HG03064 (cell line): ENCODE results near the gene AGAP1.

Experiments
- ATAC-seq: cut with Tn5 transposase; IDR thresholded peaks from one replicate; pipeline ENCODE4 v1.9.1; 2021; ENCODE audit warnings: low read depth; ENCODE audit not compliant: unreplicated experiment

The AGAP1 gene

GRCh38 chr2:235486729-235487128 is 7.1 kb upstream of the AGAP1 start:
- no peak for ATAC-seq

- no peak for ATAC-seq
Measured at GRCh38 chr2:235489897-235490296, 3.9 kb upstream of the AGAP1 start.

GRCh38 chr2:235492850-235493344 is 946 bp upstream of the AGAP1 start:
- ATAC-seq = no peak

- no peak for ATAC-seq
Measured at GRCh38 chr2:235493402-235493774, 455 bp upstream of the AGAP1 start.

- ATAC-seq = no peak
Measured at GRCh38 chr2:235494716-235495372, 1.0 kb downstream of the AGAP1 start.

- no peak for ATAC-seq
Measured at GRCh38 chr2:235495373-235496238, 1.8 kb downstream of the AGAP1 start.

- no peak for ATAC-seq
Measured at GRCh38 chr2:235496239-235496621, 2.4 kb downstream of the AGAP1 start.

- no peak for ATAC-seq
Measured at GRCh38 chr2:235497096-235497495, 3.3 kb downstream of the AGAP1 start.

- no peak for ATAC-seq
Measured at GRCh38 chr2:235498541-235498940, 4.7 kb downstream of the AGAP1 start.

GRCh38 chr2:235498946-235499812 is 5.3 kb downstream of the AGAP1 start:
- no peak for ATAC-seq

GRCh38 chr2:235500110-235500760 is 6.4 kb downstream of the AGAP1 start:
- ATAC-seq = no peak

- ATAC-seq = no peak
Measured at GRCh38 chr2:235500761-235501672, 7.2 kb downstream of the AGAP1 start.

GRCh38 chr2:235501673-235502031 is 7.8 kb downstream of the AGAP1 start:
- no peak for ATAC-seq

GRCh38 chr2:235502336-235502735 is 8.5 kb downstream of the AGAP1 start:
- no peak for ATAC-seq

- ATAC-seq = no peak
Measured at GRCh38 chr2:235504441-235505180, 10.8 kb downstream of the AGAP1 start.

GRCh38 chr2:235505181-235505741 is 11.4 kb downstream of the AGAP1 start:
- ATAC-seq = no peak

GRCh38 chr2:235506291-235506996 is 12.6 kb downstream of the AGAP1 start:
- no peak for ATAC-seq
